Neuron (in vitro differentiated cells): ENCODE measurements around the gene TOB1.

Experiments
- H2AFZ ChIP-seq: one replicate; pipeline ENCODE4 v1.6.1; 2013; ENCODE audit warnings: low read depth, mild to moderate bottlenecking, inconsistent platforms, low read length, moderate library complexity
- H3K27me3 ChIP-seq: one replicate; pipeline ENCODE4 v1.6.1; 2013; ENCODE audit warnings: low read length; ENCODE audit not compliant: insufficient read depth
- H3K36me3 ChIP-seq: one replicate; pipeline ENCODE4 v1.6.1; 2013; ENCODE audit warnings: low read length; ENCODE audit not compliant: insufficient read depth
- H3K4me1 ChIP-seq: one replicate; pipeline ENCODE4 v1.6.1; 2013; ENCODE audit warnings: low read length; ENCODE audit not compliant: insufficient read depth
- H3K4me3 ChIP-seq: 2 replicates; pipeline ENCODE4 v1.5.1; 2013; ENCODE audit warnings: mild to moderate bottlenecking, low read length, moderate library complexity
- H3K9me3 ChIP-seq: one replicate; pipeline ENCODE4 v1.6.1; 2013; ENCODE audit warnings: low read length

TOB1 gene

DNA sequence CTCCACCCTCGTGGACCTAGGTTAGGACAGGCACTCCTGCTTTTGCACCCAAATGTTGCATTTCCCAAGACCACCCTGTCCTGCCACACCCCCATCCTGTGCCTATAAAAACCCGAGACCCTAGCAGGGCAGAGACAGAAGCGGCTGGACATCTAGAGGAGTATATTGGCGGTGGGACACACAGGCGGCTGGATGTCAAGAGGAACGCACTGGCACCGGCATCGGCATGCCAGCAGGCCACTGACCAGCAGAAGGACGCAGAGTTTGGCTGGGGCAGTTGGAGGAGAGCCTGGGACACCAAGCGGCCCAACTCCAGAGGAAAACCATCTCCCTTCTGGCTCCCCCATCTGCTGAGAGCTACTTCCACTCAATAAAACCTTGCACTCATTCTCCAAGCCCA lies 45.5 kb downstream of the TOB1 start:
- no peak overlapping the region for H3K4me3 ChIP-seq
- H3K36me3 ChIP-seq: no peaks in the 10 kb centered on the region
- peaks cover 2% of the 10 kb centered on the region for H3K9me3 ChIP-seq
- H3K27me3 ChIP-seq: no peaks in the 10 kb centered on the region
- H2AFZ ChIP-seq: no peak overlapping the region
- H3K4me1 ChIP-seq: no peaks in the 10 kb centered on the region

DNA sequence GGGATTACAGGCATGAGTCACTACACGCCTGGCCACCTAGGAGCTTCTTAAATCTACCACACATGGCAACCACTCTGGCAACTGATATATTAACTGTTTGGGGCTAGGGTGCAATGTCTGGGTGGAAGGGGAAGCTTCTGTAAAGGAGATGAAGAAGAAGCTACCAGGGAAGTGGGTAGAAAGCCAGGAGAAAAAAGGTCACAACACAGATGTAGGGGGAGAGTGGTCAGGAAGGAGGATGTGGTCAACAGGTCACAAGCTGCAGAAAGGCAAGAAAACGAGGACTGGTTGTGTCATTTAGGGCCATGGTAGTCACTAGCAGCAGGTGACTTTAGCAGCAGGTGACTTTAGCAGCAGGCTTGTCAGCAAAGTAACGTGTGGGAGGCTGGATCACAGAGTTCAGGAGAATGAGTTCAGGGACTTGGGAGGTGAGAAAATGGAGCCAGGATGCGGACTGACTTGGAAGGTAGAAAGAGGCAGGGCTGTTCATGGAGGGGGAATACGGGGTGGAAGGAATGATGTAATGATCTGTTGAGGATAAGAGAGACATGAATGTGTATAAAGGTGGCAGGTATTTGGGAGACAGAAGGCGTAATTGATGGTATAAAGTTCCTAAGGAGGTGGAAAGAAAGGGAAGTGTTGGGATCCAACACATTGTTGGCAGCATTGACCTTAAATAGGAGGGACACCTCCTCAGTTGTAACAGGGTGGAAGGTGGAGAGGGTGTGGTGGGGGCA lies 47.1 kb downstream of the TOB1 start:
- Histone ChIP-seq H3K36me3 (no peaks in the 10 kb centered on the region), H2AFZ (no peak overlapping the region), H3K9me3 (peaks cover 2% of the 10 kb centered on the region), H3K27me3 (no peaks in the 10 kb centered on the region), H3K4me3 (no peak overlapping the region), H3K4me1 (no peaks in the 10 kb centered on the region)

DNA sequence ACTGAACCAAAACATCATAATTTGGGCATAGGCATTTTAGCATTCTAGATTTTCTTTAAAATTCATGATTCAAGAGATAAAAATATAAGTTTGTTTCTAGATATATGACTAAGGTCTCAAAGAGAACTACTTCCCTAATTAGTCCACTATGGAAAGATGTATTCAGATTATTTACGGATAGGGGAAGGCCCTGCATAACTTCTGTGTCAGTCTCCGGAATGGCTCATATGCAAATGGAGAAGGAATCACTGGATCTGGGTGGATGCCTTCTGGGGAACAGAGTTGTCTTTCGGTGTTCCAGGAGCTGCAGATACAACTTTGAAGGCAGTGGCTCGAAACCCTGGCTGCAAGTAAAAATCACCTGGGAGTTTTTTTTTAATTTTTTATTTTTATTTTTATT lies 47.9 kb downstream of the TOB1 start:
- Histone ChIP-seq H3K4me1 (no peaks in the 10 kb centered on the region), H3K27me3 (no peaks in the 10 kb centered on the region), H3K4me3 (no peak overlapping the region), H3K9me3 (peaks cover 2% of the 10 kb centered on the region), H3K36me3 (no peaks in the 10 kb centered on the region), H2AFZ (no peak overlapping the region)

DNA sequence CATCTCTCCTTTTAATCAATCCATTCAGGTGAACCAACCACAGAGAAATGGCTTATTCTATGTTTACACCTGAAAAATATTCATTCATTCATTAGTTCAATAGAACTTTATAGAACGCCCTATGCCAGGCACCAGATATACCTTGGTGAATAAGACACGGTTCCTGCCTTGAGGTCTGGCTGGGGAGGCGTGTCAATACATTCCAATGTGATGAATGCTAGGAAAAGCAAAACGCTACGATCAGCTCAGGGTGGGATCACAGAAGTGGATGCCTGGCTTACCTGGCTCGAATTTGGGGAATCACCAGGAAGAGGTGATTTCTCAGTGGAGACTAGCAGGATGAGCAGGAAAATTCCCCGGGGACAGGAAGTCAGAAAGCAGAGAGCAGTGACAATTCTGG lies 48.3 kb downstream of the TOB1 start:
- Histone ChIP-seq H3K4me1 (no peaks in the 10 kb centered on the region), H2AFZ (no peak overlapping the region), H3K9me3 (peaks cover 2% of the 10 kb centered on the region), H3K4me3 (no peak overlapping the region), H3K27me3 (no peaks in the 10 kb centered on the region), H3K36me3 (no peaks in the 10 kb centered on the region)

DNA sequence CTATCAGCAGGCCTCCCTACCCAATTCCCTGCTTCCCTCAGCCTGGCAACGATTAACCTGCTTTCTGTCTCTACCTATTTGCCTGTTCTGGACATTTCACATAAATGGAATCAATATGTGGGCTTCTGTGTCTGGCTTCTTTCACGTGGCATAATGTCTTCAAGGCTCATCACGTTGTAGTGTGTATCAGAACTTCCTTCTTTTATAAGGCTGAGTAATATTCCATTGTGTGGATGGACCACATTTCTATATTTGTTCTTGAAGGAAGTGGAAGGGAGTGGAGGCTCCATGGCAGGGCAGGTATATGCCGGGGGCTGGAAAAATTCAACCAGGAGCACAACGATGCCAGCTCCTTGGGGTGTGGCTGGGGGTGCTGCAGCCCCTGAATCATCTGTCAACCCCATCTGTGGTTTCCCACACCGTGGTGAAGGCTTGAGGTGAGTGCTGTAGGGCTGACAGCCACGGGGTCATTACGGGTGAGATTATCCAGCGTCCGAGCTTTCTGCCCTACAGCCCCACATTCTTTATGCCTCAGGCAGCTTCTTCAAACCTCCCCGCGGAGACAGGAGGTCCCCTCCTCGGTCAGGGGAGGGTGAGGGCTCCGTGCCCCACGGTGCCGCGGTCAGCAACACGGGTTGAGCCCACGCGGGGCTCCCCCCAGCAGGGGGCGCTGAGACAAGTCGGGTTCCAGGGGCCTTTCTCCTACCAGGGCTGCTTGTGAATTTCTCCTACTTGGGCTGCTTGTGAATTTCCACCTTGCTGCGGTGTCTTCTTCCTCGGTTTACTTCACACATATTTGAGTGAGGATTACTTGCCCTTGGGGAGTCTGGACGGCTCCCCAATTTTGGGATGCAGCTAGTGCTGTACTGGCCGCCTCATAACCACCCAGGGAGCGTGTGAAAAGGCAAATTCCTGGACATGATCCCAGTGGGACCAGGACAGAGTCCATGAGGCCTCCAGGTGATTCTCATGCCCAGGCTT lies 49.1 kb downstream of the TOB1 start:
- no peaks in the 10 kb centered on the region for H3K4me1 ChIP-seq
- no peaks in the 10 kb centered on the region for H3K36me3 ChIP-seq
- no peak overlapping the region for H2AFZ ChIP-seq
- no peak overlapping the region for H3K4me3 ChIP-seq
- H3K27me3 ChIP-seq: no peaks in the 10 kb centered on the region
- peaks cover 2% of the 10 kb centered on the region for H3K9me3 ChIP-seq

DNA sequence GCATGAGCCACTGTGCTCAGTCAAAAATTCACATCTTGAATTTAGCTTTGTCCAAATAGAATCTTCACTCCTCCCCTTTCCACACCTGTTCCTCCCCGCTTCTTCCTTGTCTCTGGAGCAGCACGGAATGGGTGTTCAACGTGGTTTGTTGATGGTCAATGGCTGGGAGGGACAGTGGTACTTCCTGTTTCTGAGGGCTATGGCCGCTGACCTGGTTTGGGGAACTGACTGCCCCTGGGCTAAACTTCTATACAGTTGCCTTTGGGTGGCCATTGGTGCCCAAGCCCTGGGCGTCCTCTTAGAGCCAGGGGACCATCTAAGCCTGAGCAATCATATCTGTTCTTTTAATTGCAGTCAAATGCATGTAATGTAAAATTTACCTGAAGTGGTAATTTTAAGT lies 49.9 kb downstream of the TOB1 start:
- no peak overlapping the region for H3K4me3 ChIP-seq
- no peaks in the 10 kb centered on the region for H3K4me1 ChIP-seq
- H3K9me3 ChIP-seq: no peaks in the 10 kb centered on the region
- H2AFZ ChIP-seq: no peak overlapping the region
- no peaks in the 10 kb centered on the region for H3K36me3 ChIP-seq
- no peaks in the 10 kb centered on the region for H3K27me3 ChIP-seq

DNA sequence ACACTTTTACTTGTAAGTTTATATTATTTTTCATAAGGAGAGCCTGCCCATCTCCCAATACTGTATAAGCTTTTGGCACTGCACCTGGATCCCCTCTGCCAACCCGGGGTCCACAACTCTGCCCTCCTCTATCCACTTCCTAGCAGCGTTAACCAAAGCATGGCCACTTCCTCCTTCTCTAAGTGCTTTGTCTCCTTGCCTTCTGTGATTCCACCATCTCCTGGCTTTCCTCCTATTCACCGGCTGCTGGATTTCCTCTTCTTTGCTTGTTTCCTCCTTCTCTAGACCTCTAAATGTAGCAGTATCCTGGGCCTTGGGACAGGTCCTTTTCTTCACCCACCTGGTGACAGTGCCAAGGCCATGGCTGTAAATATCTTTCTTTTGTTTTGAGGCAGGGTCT lies 50.8 kb downstream of the TOB1 start:
- no peak overlapping the region for H3K4me3 ChIP-seq
- H3K4me1 ChIP-seq: no peaks in the 10 kb centered on the region
- H3K36me3 ChIP-seq: no peaks in the 10 kb centered on the region
- no peaks in the 10 kb centered on the region for H3K9me3 ChIP-seq
- H2AFZ ChIP-seq: no peak overlapping the region
- H3K27me3 ChIP-seq: no peaks in the 10 kb centered on the region

DNA sequence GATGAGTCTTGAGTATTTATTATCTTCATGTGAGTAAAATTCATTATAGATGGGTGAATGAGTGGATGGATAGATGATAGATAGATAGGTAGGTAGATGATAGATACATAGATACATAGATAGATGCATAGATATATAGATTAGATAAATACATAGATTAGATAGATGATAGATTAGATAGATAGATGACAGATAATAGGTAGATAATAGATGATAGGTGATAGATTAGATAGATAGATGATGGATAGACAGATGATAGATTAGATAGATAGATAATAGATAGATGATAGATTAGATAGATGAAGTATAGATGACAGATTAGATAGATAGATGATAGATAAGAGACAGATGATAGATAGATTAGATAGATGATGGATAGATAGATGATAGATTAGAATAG lies 52.6 kb downstream of the TOB1 start:
- Histone ChIP-seq H2AFZ (no peak overlapping the region), H3K27me3 (no peaks in the 10 kb centered on the region), H3K36me3 (no peaks in the 10 kb centered on the region), H3K9me3 (no peaks in the 10 kb centered on the region), H3K4me1 (no peaks in the 10 kb centered on the region), H3K4me3 (no peak overlapping the region)
